DMS114 treated with DMSO at 0.1 percent for 48 hours (cell line): Measurements from ENCODE around the gene AP1S3.
"Not testable (repeated sequence)": the region's sequence is repeated elsewhere in the genome, so short reads cannot be mapped to it uniquely, and the experiment has no call there.

Experiments used
- DNase-seq: peaks from one replicate; lab custom pipeline; 2025; ENCODE audit not compliant: unreplicated experiment; lab: John Stamatoyannopoulos, UW

AP1S3 gene

GRCh38 chr2:223811757-223812156, 25.6 kb downstream of the AP1S3 start:
- no peak for DNase-seq

GRCh38 chr2:223805008-223805407, 32.4 kb downstream of the AP1S3 start:
- no peak for DNase-seq

- no peak for DNase-seq
These were observed 35.6 kb downstream of the AP1S3 start for GRCh38 chr2:223801736-223802135.

GRCh38 chr2:223800908-223801307, 36.5 kb downstream of the AP1S3 start:
- no peak for DNase-seq

- DNase-seq = peak; percentile 42
These were observed 39.3 kb downstream of the AP1S3 start for GRCh38 chr2:223797811-223798721.

- no peak for DNase-seq
These were observed 40.3 kb downstream of the AP1S3 start for GRCh38 chr2:223797037-223797436.

- DNase-seq = no peak
These were observed 48.0 kb downstream of the AP1S3 start for GRCh38 chr2:223789423-223789822.

GRCh38 chr2:223788826-223789225, 48.6 kb downstream of the AP1S3 start:
- DNase-seq = no peak

- not testable (repeated sequence) for DNase-seq
These were observed 49.3 kb downstream of the AP1S3 start for GRCh38 chr2:223788106-223788505.

- DNase-seq = no peak
These were observed 50.0 kb downstream of the AP1S3 start for GRCh38 chr2:223787358-223787757.

GRCh38 chr2:223786943-223787342, 50.4 kb downstream of the AP1S3 start:
- no peak for DNase-seq

GRCh38 chr2:223786236-223786635, 51.1 kb downstream of the AP1S3 start:
- DNase-seq = no peak

- no peak for DNase-seq
These were observed 53.1 kb downstream of the AP1S3 start for GRCh38 chr2:223784221-223784772.

GRCh38 chr2:223782629-223783028, 54.8 kb downstream of the AP1S3 start:
- DNase-seq = no peak

- no peak for DNase-seq
These were observed 55.8 kb downstream of the AP1S3 start for GRCh38 chr2:223781560-223781959.

GRCh38 chr2:223779877-223780276, 57.5 kb downstream of the AP1S3 start:
- peak; percentile 22 for DNase-seq

- no peak for DNase-seq
These were observed 63.2 kb downstream of the AP1S3 start for GRCh38 chr2:223774193-223774592.

GRCh38 chr2:223772363-223772762, 65.0 kb downstream of the AP1S3 start:
- DNase-seq = no peak

- DNase-seq = no peak
These were observed 65.9 kb downstream of the AP1S3 start for GRCh38 chr2:223771475-223771874.

GRCh38 chr2:223768179-223768578, 69.2 kb downstream of the AP1S3 start:
- DNase-seq = no peak

- DNase-seq = no peak
These were observed 70.0 kb downstream of the AP1S3 start for GRCh38 chr2:223767341-223767740.

- DNase-seq = no peak
These were observed 72.1 kb downstream of the AP1S3 start for GRCh38 chr2:223765221-223765785.
